GM12891 (cell line): Measurements from ENCODE around the gene SLC26A1.

Experiments
- DNase-seq: peaks from one replicate; pipeline ENCODE4 v3.0.0; 2011; ENCODE audit warnings: low spot score; ENCODE audit not compliant: insufficient read length
- FAIRE-seq: peaks from 2 replicates; lab custom pipeline; 2011; peaks lifted over from hg19 to GRCh38; lab: Jason Lieb, UNC
- PAX5 ChIP-seq: IDR thresholded peaks from 2 replicates; pipeline ENCODE4 v1.6.1; 2011; ENCODE audit warnings: low read length, moderate library complexity, mild to moderate bottlenecking; ENCODE audit not compliant: insufficient read depth, severe bottlenecking
- POLR2A ChIP-seq: IDR thresholded peaks from 2 replicates; pipeline ENCODE4 v1.6.1; 2011; ENCODE audit warnings: low read depth, low read length, control low read depth
- POLR2AphosphoS5 ChIP-seq: IDR thresholded peaks from 2 replicates; pipeline ENCODE4 v1.6.1; 2011; ENCODE audit warnings: low read depth, low read length, control low read depth
- POU2F2 ChIP-seq: IDR thresholded peaks from 2 replicates; pipeline ENCODE4 v1.6.1; 2011; ENCODE audit warnings: low read depth, mild to moderate bottlenecking, control low read depth, low read length, moderate library complexity
- SPI1 ChIP-seq: IDR thresholded peaks from 2 replicates; pipeline ENCODE4 v1.6.1; 2011; ENCODE audit warnings: low read depth, low read length, control low read depth
- TAF1 ChIP-seq: IDR thresholded peaks from 2 replicates; pipeline ENCODE4 v1.6.1; 2011; ENCODE audit warnings: low read depth, low read length, control low read depth

SLC26A1 gene

GRCh38 chr4:991451-992296 is 1.5 kb downstream of the SLC26A1 start:
- no peak for TF ChIP-seq POU2F2
- no peak for TF ChIP-seq POLR2AphosphoS5
- no peak for TF ChIP-seq SPI1
- no peak for TF ChIP-seq PAX5
- no peak for TF ChIP-seq POLR2A
- TF ChIP-seq TAF1 = no peak
- DNase-seq = no peak
- no peak for FAIRE-seq

- TF ChIP-seq POLR2A (no peak), SPI1 (no peak), POLR2AphosphoS5 (no peak)
- DNase-seq (no peak), FAIRE-seq (no peak)
Observed at GRCh38 chr4:990746-991367, 2.3 kb downstream of the SLC26A1 start.

- no peak for FAIRE-seq
- no peak for TF ChIP-seq TAF1
- TF ChIP-seq POU2F2 = no peak
- no peak for TF ChIP-seq POLR2AphosphoS5
- no peak for TF ChIP-seq POLR2A
- TF ChIP-seq SPI1 = no peak
- TF ChIP-seq PAX5 = no peak
- no peak for DNase-seq
Observed at GRCh38 chr4:989722-990471, 3.3 kb downstream of the SLC26A1 start.

GRCh38 chr4:988726-989721 is 4.2 kb downstream of the SLC26A1 start:
- no peak for DNase-seq
- TF ChIP-seq PAX5 = no peak
- no peak for TF ChIP-seq SPI1
- no peak for TF ChIP-seq POU2F2
- TF ChIP-seq POLR2AphosphoS5 = no peak
- TF ChIP-seq TAF1 = no peak
- no peak for TF ChIP-seq POLR2A
- FAIRE-seq = no peak

- TF ChIP-seq SPI1 (no peak), POLR2A (no peak), POLR2AphosphoS5 (no peak), POU2F2 (no peak), PAX5 (no peak), TAF1 (no peak)
- no peak for DNase-seq
- no peak for FAIRE-seq
Observed at GRCh38 chr4:987624-988513, 5.3 kb downstream of the SLC26A1 start.

- DNase-seq = peak; percentile 91
- FAIRE-seq = peak; percentile 88
- TF ChIP-seq PAX5 = no peak
- no peak for TF ChIP-seq TAF1
- TF ChIP-seq SPI1 = no peak
- no peak for TF ChIP-seq POLR2A
- TF ChIP-seq POU2F2 = no peak
- no peak for TF ChIP-seq POLR2AphosphoS5
Observed at GRCh38 chr4:986879-987623, 6.2 kb downstream of the SLC26A1 start, which contains the start of gene IDUA. Gene IDUA, plus strand, starts transcription at chr4:987044. Its CDS starts 41 bp downstream, at chr4:987085.

- no peak for FAIRE-seq
- no peak for TF ChIP-seq POLR2A
- TF ChIP-seq SPI1 = no peak
- DNase-seq = no peak
Observed at GRCh38 chr4:986428-986878, 6.8 kb downstream of the SLC26A1 start.
